GM19351 (cell line): ENCODE data around the gene GTPBP6.
A peak's percentile ranks its signal among the peaks of the same experiment; 100 is the strongest.
"Not testable (repeated sequence)": the region's sequence is repeated elsewhere in the genome, so short reads cannot be mapped to it uniquely, and the experiment has no call there.

Source experiments
- ATAC-seq: cut with Tn5 transposase; IDR thresholded peaks from one replicate; pipeline ENCODE4 v1.9.1; 2021; ENCODE audit warnings: mild to moderate bottlenecking, moderate library complexity; ENCODE audit not compliant: unreplicated experiment

Gene GTPBP6

GRCh38 chrX:275476-275966, 43.1 kb downstream of the GTPBP6 start:
- ATAC-seq = peak; percentile 19

DNA sequence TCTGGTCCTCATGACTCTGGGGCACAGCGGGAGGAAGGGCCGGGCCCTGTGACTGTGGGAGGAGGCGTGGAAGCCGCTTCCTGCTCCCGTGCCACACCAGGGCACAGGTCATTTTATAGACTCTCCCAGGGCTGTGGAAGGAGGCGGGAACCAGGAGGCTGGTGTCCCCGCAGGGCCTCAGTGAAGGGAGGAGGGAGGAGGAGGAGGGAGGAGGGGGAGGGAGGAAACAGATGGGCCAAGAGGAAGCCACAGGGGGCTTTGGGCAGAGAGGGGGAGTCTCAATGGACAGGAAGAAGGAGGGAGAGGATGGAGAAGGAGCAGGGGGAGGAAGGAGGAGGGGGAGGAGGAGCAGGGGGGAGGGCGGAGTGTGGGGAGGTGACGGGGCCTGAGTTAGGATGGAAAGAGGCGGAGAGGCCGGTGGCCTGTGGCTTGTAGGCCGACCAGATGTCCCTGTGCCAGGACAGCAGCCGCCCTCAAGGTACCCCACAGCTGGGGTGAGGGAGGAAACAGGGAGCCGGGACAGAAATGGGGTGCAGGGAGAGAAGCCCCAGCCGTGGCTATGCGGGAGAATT, 43.6 kb downstream of the GTPBP6 start:
- no peak for ATAC-seq

DNA sequence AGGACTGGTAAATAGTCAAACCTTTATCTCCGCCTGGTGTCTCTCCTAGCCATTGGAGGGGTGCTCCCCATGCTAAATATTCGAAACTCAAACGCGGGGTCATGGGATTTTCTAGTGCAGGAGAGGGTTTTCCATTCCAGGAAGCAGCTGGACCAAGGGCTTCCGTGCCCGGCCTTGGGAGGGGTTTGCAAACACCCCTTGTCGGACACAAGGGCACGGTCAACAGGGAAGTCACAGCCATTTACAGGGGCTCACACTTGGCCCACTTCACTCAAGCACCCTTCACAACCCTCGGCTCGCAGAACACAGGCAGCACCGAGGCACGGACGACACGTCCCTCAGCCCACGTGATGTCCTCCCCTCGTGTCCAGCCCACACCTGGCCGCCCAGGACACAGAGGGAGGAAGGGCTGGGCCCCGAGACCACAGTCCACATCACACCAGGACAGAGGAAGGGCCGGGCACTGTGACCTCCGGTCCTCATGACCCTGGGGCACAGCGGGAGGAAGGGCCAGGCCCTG, 47.7 kb downstream of the GTPBP6 start:
- ATAC-seq = no peak

- ATAC-seq = no peak
Observed at GRCh38 chrX:267771-268261, 50.8 kb downstream of the GTPBP6 start.

DNA sequence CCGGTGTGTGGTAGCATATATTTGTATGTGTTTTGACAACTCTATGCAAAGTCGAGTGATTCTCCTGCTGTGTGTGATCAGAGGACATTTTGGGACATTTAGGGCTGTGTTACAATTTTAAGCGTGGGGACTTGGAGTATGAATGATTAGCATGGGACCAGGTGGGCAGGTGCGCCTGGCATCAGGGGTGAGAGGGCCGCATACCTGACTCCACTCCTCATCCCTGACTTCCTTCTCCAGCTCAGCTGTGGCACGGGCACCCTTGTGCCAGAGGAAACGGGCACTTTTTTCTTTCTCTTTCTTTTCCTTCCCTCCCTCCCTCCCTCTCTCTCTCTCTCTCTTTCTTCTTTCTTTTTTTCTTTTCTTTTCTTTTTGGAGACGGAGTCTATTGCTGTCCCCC, 53.1 kb downstream of the GTPBP6 start:
- ATAC-seq = no peak

DNA sequence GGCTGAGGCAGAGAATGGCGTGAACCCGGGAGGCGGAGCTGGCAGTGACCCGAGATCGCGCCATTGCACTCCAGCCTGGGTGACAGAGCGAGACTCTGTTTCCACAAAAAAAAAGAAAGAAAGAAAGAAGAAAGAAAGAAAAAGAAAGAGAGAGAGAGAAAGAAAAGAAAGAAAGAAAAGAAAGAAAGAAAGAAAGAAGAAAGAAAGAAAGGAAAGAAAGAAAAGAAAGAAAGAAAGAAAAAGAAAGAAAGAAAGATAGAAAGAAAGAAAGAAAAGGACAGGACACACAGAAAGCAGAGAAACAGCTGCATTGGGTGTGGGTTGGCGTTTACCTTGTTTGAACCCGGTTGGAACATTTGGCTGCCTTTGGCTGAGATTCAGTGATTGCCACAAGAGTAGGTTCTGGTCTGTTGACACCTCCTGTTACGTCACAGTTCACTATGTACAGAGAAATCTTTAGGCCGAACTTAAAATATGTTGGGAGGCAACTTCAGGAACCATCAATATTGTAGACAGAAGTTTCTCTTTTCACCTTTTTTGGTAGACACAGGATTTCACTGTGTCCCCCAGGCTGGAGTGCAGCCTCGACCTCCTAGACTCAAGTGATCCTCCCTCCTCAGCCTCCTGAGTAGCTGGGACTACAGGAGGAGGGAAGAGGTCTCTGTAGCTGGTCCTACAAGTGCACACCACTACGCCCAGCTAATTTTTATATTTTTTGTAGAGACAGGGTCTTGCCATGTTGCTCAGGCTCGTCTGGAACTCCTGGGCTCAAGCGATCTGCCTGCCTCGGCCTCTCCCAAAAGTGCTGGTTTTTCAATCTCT, 53.8 kb downstream of the GTPBP6 start:
- ATAC-seq = no peak

DNA sequence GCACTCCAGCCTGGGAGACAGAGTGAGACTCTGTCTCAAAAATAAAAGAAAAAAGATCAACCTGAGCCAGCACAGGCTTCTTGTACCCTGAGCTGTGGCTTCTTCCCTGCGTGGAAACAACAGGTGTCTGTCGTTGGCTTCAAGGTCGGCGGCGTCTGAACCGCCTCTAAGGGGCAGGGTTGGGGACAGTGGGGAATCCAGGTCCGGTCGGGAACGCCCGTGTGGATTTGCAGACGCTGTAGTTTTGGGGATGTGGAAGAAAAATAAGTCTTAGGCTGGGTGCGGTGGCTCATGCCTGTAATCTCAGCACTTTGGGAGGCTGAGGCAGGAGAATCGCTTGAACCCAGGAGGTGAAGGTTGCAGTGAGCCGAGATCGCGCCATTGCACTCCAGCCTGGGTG, 54.6 kb downstream of the GTPBP6 start:
- not testable (repeated sequence) for ATAC-seq

GRCh38 chrX:262381-262909, 56.2 kb downstream of the GTPBP6 start:
- no peak for ATAC-seq

GRCh38 chrX:261919-262352, 56.7 kb downstream of the GTPBP6 start:
- ATAC-seq = no peak

DNA sequence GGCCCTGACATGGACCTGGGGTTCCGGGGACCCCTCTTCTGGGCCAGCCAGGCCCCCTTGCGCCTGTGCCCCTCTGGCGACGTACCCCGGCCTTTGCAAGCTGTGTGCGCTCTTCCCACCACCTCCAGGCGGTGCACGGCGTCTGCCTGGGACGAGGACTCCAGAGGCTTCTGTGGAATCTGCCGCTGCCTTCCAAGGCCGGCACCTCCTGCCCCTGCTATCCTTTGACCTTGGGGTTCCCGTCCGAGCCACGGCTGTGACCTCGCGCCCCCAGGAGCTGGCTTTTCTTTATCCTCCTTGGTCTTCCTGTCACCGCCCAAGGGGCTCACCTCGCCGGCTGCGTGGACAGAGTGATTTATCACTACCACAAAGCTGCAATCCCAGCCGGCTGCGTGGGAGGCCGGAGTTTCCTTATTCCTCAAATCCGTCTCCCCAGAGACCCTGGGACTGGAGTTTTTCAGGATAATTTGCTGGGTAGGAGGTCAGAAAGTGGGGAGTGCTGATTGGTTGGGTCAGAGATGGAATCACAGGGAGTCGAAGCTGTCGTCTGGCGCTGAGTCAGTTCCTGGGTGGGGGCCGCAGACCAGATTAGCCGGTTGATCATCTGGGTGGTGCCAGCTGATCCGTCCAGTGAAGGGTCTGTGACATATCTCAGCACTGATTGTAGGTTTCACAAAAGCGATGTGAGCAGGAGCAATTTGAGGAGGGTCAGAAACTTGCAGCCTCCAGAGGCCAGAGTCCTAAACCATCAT, 57.3 kb downstream of the GTPBP6 start:
- no peak for ATAC-seq

- ATAC-seq = no peak
Observed at GRCh38 chrX:259692-260355, 58.8 kb downstream of the GTPBP6 start.

DNA sequence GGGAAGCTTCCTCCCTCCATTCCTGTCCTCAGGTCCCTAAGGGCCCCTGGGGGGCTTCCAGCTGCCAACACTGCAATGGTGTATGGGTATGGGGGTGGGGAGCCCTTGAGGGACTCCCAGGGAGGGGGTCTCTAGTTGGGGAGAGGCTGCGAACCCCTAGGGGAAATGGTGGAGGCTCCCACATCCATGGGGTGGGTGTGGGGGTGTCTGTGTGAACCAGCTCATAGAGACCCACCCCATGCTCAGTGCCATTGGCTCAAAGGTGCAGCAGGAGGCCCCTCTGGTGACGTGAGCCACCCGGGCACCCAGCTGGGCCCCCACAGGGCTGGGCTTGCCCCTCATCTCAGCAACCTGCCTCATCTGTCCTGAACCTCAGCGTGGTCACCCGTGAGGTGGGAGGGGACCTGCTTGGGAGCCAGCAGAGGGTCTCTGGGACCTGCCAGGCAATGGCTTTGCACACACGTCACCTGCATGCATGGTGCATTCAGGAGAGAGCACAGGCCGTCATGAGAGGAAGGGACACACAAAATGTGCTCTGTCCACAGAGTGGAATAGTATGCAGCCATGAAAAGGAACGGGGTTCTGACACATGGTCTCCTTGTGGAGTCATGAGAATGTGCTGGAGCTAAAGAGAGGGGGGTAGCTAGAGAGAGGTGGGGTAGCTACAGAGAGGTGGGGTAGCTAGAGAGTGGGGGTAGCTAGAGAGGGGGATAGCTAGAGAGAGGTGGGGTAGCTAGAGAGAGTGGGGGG, 60.1 kb downstream of the GTPBP6 start:
- ATAC-seq = no peak

GRCh38 chrX:257681-258289, 60.8 kb downstream of the GTPBP6 start:
- ATAC-seq = no peak

GRCh38 chrX:257054-257453, 61.5 kb downstream of the GTPBP6 start:
- ATAC-seq = not testable (repeated sequence)

DNA sequence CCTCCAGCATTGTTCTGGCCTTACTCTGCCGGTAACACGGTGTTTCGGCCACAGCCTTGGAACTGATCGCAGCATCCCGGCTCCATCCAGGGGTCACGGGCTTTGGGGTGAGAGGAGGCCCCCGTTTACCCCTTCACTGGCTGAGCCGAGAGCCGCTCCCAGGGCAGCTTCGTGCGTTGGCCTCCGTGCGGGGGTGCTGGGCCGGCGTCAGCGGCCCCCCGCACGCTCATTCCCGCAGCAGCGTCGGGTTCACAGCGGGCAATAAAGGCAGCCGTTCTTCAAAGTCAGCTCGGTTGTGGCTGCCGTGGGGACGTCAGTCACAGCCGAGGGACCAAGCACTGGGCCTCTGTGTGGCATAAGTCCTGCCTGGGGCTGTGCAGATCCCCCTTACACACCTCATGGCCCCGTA, 62.7 kb downstream of the GTPBP6 start:
- no peak for ATAC-seq
